Measurements from ENCODE around the gene DGUOK. TPM values are rescaled to one million over a fixed set of nuclear protein-coding genes. Genes with fewer than 3 reads are reported as not detected.

DGUOK gene
- total RNA-seq, 2 donors from 2014 or later = 61.1 to 85.2 TPM

GRCh38 chr2:73937103-73937885 is 10.6 kb downstream of the DGUOK start:
- 89 to 92% methylated on average over 2 to 4 of the region's 4 CpGs for WGBS, 2 experiments (ENCODE audit: insufficient coverage in 1 of 2, insufficient read length in 1 of 2)
- TF ChIP-seq, protein P1, sequence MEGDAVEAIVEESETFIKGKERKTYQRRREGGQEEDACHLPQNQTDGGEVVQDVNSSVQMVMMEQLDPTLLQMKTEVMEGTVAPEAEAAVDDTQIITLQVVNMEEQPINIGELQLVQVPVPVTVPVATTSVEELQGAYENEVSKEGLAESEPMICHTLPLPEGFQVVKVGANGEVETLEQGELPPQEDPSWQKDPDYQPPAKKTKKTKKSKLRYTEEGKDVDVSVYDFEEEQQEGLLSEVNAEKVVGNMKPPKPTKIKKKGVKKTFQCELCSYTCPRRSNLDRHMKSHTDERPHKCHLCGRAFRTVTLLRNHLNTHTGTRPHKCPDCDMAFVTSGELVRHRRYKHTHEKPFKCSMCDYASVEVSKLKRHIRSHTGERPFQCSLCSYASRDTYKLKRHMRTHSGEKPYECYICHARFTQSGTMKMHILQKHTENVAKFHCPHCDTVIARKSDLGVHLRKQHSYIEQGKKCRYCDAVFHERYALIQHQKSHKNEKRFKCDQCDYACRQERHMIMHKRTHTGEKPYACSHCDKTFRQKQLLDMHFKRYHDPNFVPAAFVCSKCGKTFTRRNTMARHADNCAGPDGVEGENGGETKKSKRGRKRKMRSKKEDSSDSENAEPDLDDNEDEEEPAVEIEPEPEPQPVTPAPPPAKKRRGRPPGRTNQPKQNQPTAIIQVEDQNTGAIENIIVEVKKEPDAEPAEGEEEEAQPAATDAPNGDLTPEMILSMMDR (conservative IDR thresholded peaks at IDR 0.05) = no peak
- peaks cover 18% of the 10 kb centered on the region for H3K36me3 Mint-ChIP-seq (ENCODE audit: low read depth)

DNA sequence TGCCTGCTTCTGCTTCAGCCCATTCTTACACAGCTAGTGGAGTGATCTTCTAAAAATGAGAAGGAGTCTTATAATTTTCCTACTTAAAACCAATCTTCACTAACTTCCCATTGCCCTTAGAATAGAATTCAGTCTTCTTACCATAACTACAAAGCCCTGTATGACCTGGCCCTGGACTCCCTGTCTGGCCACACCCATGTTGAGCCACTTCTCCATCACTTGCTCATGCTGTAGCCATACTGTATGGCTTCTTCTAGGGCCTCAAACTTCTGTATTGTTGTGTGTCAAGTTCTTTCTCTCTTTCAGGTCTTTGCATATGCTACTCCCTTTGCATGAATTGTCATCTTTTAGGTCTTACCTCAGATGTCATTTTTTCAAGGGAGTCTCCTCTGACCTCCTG is 11.2 kb downstream of the DGUOK start:
- Mint-ChIP-seq H3K9me3 (no peaks in the 10 kb centered on the region), H3K36me3 (ENCODE audit: low read depth) (peaks cover 22% of the 10 kb centered on the region)
- no peak overlapping the region for H3K27ac ChIP-seq (ENCODE audit: low read depth, low read length)

More at GRCh38 chr2:73937103-73937885, 10.6 kb downstream of the DGUOK start:
- no peaks in the 10 kb centered on the region for H3K9me3 Mint-ChIP-seq
- Histone ChIP-seq H3K9ac (ENCODE audit: extremely low read depth, low read length, poor library complexity, severe bottlenecking) (no peak overlapping the region), H3K27ac (ENCODE audit: low read depth, low read length) (no peak overlapping the region), H3K4me3 (ENCODE audit: low read length) (no peak overlapping the region), H3K36me3 (ENCODE audit: control insufficient read depth, insufficient read depth, low read length) (peaks cover 66% of the 10 kb centered on the region), H3K27me3 (ENCODE audit: control insufficient read depth, insufficient read depth, low read length, poor library complexity, severe bottlenecking) (no peaks in the 10 kb centered on the region), H3K4me1 (ENCODE audit: control insufficient read depth, insufficient read depth, low read length) (no peaks in the 10 kb centered on the region), H3K9me3 (ENCODE audit: control insufficient read depth, low read length) (no peaks in the 10 kb centered on the region)
- no peak overlapping the region for H3K27ac Mint-ChIP-seq
- peaks cover 6% of the 10 kb centered on the region for H3K4me1 Mint-ChIP-seq
- DNase-seq = peak; percentile 26
- H3K4me3 Mint-ChIP-seq = no peak overlapping the region
- H3K27me3 Mint-ChIP-seq (ENCODE audit: insufficient read depth) = no peaks in the 10 kb centered on the region

DNA sequence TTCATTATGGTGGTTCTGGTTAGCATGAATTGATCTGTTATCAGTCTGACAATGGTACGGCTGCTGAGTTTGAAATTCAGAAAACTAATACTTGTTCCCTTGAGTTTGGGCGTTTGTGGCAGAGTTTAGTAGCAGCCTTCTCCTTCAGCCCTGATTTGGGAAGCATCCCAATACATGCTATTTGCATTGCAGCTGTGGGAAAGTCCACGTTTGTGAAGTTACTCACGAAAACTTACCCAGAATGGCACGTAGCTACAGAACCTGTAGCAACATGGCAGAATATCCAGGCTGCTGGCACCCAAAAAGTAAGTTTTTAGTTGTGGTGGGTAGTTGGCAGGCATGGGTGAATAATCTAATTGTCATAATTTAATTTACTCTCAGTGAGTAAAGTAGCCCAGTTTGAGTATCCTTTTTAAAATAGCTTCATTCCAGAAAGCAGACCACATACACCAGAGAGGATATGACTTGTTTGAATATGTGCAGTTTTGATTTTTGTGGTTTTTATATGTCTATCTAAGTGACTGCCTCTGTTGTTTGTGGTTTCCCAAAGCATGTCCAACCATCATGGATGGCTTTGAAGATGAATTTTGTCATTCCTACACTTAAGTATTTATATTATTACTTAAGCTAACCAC is 12.2 kb downstream of the DGUOK start:
- Mint-ChIP-seq H3K9me3 (no peaks in the 10 kb centered on the region), H3K4me3 (no peak overlapping the region), H3K36me3 (ENCODE audit: low read depth) (peaks cover 24% of the 10 kb centered on the region), H3K27ac (no peak overlapping the region), H3K4me1 (peaks cover 6% of the 10 kb centered on the region), H3K27me3 (ENCODE audit: insufficient read depth) (no peaks in the 10 kb centered on the region)
- Histone ChIP-seq H3K36me3 (ENCODE audit: control insufficient read depth, insufficient read depth, low read length) (peaks cover 64% of the 10 kb centered on the region), H3K4me1 (ENCODE audit: control insufficient read depth, insufficient read depth, low read length) (no peaks in the 10 kb centered on the region), H3K27ac (ENCODE audit: low read depth, low read length) (no peak overlapping the region), H3K4me3 (ENCODE audit: low read length) (no peak overlapping the region), H3K9ac (ENCODE audit: extremely low read depth, low read length, poor library complexity, severe bottlenecking) (no peak overlapping the region), H3K27me3 (ENCODE audit: control insufficient read depth, insufficient read depth, low read length, poor library complexity, severe bottlenecking) (no peaks in the 10 kb centered on the region), H3K9me3 (ENCODE audit: control insufficient read depth, low read length) (no peaks in the 10 kb centered on the region)
- no peak for DNase-seq
- WGBS, 2 experiments (ENCODE audit: insufficient coverage in 1 of 2, insufficient read length in 1 of 2) = 94 to 97% methylated on average over 5 of the region's 5 CpGs
- TF ChIP-seq, protein P1 (conservative IDR thresholded peaks at IDR 0.05) = no peak

More for the DNA sequence above, 11.2 kb downstream of the DGUOK start:
- H3K27me3 ChIP-seq (ENCODE audit: control insufficient read depth, insufficient read depth, low read length, poor library complexity, severe bottlenecking) = no peaks in the 10 kb centered on the region
- H3K36me3 ChIP-seq (ENCODE audit: control insufficient read depth, insufficient read depth, low read length) = peaks cover 66% of the 10 kb centered on the region
- H3K4me1 ChIP-seq (ENCODE audit: control insufficient read depth, insufficient read depth, low read length) = no peaks in the 10 kb centered on the region
- no peaks in the 10 kb centered on the region for H3K27me3 Mint-ChIP-seq (ENCODE audit: insufficient read depth)
- TF ChIP-seq, protein P1 (conservative IDR thresholded peaks at IDR 0.05) = no peak
- no peak overlapping the region for H3K27ac Mint-ChIP-seq
- H3K9me3 ChIP-seq (ENCODE audit: control insufficient read depth, low read length) = no peaks in the 10 kb centered on the region
- DNase-seq = peak; percentile 22
- no peak overlapping the region for H3K4me3 Mint-ChIP-seq
- no peak overlapping the region for H3K4me3 ChIP-seq (ENCODE audit: low read length)
- peaks cover 6% of the 10 kb centered on the region for H3K4me1 Mint-ChIP-seq
- H3K9ac ChIP-seq (ENCODE audit: extremely low read depth, low read length, poor library complexity, severe bottlenecking) = no peak overlapping the region

All from endodermal cell (in vitro differentiated cells).